ENCODE measurements around the gene SCYL2. TPM values are rescaled to one million over a fixed set of nuclear protein-coding genes. Genes with fewer than 3 reads are reported as not detected.

The SCYL2 gene
- total and polyA plus RNA-seq, 2 experiments from 2014 or later = 15.0 to 57.5 TPM

- TF ChIP-seq ZNF462 (CRISPR knock-in tag; IDR thresholded peaks at IDR 0.05) = no peak
Observed at GRCh38 chr12:100290016-100290415, 23.0 kb downstream of the SCYL2 start (continued).

GRCh38 chr12:100293017-100293416, 26.0 kb downstream of the SCYL2 start:
- peaks cover 5% of the 10 kb centered on the region; the same call in 1 of the 2 replicates for H3K36me3 ChIP-seq (ENCODE audit: insufficient read depth)
- TF ChIP-seq ZNF462 (CRISPR knock-in tag; IDR thresholded peaks at IDR 0.05) (no peak), NANOG (IDR thresholded peaks at IDR 0.05; ENCODE audit: borderline replicate concordance) (no peak), JUNB (IDR thresholded peaks at IDR 0.05; ENCODE audit: unreplicated experiment) (no peak), POLR2AphosphoS5 (IDR thresholded peaks at IDR 0.05; ENCODE audit: low read depth) (no peak), EZH2phosphoT487 (IDR thresholded peaks at IDR 0.05; ENCODE audit: unreplicated experiment) (no peak), ETS1 (IDR thresholded peaks at IDR 0.05) (no peak), STAT1 (IDR thresholded peaks at IDR 0.05; ENCODE audit: unreplicated experiment) (no peak)

More at GRCh38 chr12:100293017-100293416, 26.0 kb downstream of the SCYL2 start:
- Mint-ChIP-seq H3K27ac (no peak overlapping the region), H3K4me3 (no peak overlapping the region), H3K36me3 (ENCODE audit: low read depth) (peaks cover 39% of the 10 kb centered on the region), H3K4me1 (no peaks in the 10 kb centered on the region), H3K27me3 (ENCODE audit: insufficient read depth, low read depth, poor library complexity) (no peaks in the 10 kb centered on the region), H3K9me3 (peaks cover 15% of the 10 kb centered on the region)
- Histone ChIP-seq H3K27ac (ENCODE audit: low read depth) (no peak overlapping the region), H3K4me3 (no peak overlapping the region), H4K20me1 (replicated peaks; ENCODE audit: insufficient read depth) (no peaks in the 10 kb centered on the region), H3K9me2 (ENCODE audit: insufficient read depth) (no peaks in the 10 kb centered on the region), H3F3A (replicated peaks; ENCODE audit: low read depth) (no peaks in the 10 kb centered on the region), H3K27me3 (ENCODE audit: insufficient read depth) (no peaks in the 10 kb centered on the region), H3K79me2 (replicated peaks; ENCODE audit: insufficient read depth) (no peaks in the 10 kb centered on the region; the same call in 1 of the 2 replicates), H3K4me1 (ENCODE audit: insufficient read depth) (no peaks in the 10 kb centered on the region), H2AFZ (no peak overlapping the region), H3K4me2 (no peak overlapping the region)
- ATAC-seq (no peak), DNase-seq (ENCODE audit: low spot score) (no peak)

Measured in GM23338 (cell line).